Uterus (tissue), 4 donors: ENCODE results near the gene AGFG1. TPM values are rescaled to one million over a fixed set of nuclear protein-coding genes. Genes with fewer than 3 reads are reported as not detected.

Source experiments
- DNase-seq, 2 donors: peaks; one replicate each; pipeline ENCODE4 v3.0.0-alpha.2; 2019 to 2020
- H3K27ac ChIP-seq, 2 donors: fragments of 200-600 bp; sonication (generic); 1 replicate in 1 of 2; 2 replicates in 1 of 2; pipeline ENCODE4 v1.5.1; 2016 to 2018
- H3K27me3 ChIP-seq, 2 donors: fragments of 200-600 bp; sonication (generic); one replicate each; pipeline ENCODE4 v1.5.1; 2018 to 2019; ENCODE audit warnings: control low read depth in 1 of 2
- H3K36me3 ChIP-seq, 2 donors: fragments of 200-600 bp; sonication (generic); one replicate each; pipeline ENCODE4 v1.5.1; 2019; ENCODE audit warnings: control low read depth in 1 of 2
- H3K4me1 ChIP-seq, 2 donors: fragments of 200-600 bp; sonication (generic); one replicate each; pipeline ENCODE4 v1.5.1; 2018 to 2019; ENCODE audit warnings: control low read depth in 1 of 2
- H3K4me3 ChIP-seq, 2 donors: fragments of 200-600 bp; sonication (generic); 1 replicate in 1 of 2; 2 replicates in 1 of 2; pipeline ENCODE4 v1.5.1; 2018 to 2019; ENCODE audit warnings: mild to moderate bottlenecking in 1 of 2
- H3K9me3 ChIP-seq, 2 donors: fragments of 200-600 bp; sonication (generic); one replicate each; pipeline ENCODE4 v1.5.1; 2019; ENCODE audit warnings: control low read depth in 1 of 2
- POLR2A ChIP-seq, 2 donors: fragments of 450-650 bp; IDR thresholded peaks; one replicate each; pipeline ENCODE4 v1.6.1; 2016; ENCODE audit warnings: antibody characterized with exemption in 2 of 2, mild to moderate bottlenecking in 1 of 2, moderate library complexity in 1 of 2
- intact Hi-C: fragments of 100-400 bp; cut with DNase I; formaldehyde crosslinking; loops from one replicate; pipeline ENCODE4 v1.15.1; 2023; ENCODE audit warnings: low total_unique reads
- total RNA-seq, 4 donors: library from RNA; depleted of rRNA in 3 of 4; stranded (reverse); fragments of >200 nt in 3 of 4; gene quantifications; one replicate each; pipeline versions ENCODE4 v1.1.0 to v1.2.4, GENCODE V29; 2014 to 2023
- TF ChIP-seq, protein P1 (sequence below), 4 experiments: fragments of 200-600 bp in 2 of 4; fragments of 450-650 bp in 2 of 4; sonication (generic) in 2 of 4; IDR thresholded peaks; one replicate each; pipeline ENCODE4 v1.5.1; 2016 to 2019; ENCODE audit warnings: antibody characterized with exemption in 4 of 4, mild to moderate bottlenecking in 2 of 4, moderate library complexity in 1 of 4
- donor health status: DM: yes; HTN: yes; CAD: no.

AGFG1 gene
- total RNA-seq, 4 donors from 2014 or later: 17.6 to 60.4 (median 29.9) TPM

DNA sequence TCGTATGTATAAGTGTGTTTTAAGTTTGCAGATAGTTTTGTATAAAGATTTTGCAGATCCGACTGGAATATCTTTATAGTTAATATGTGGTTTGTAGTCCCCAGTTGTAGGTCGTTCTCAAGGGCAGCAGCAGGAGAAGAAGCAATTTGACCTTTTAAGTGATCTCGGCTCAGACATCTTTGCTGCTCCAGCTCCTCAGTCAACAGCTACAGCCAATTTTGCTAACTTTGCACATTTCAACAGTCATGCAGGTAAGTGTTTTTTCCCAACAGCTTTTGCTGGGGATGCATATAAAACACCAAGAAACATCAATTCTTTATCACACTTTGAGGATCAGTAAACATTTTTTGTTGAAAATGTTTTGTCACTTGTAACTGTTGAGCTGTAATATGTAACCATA, 52.7 kb downstream of the AGFG1 start:
- no peak overlapping the region for H3K27ac ChIP-seq
- no peak overlapping the region for H3K4me3 ChIP-seq
- no peak for DNase-seq
- TF ChIP-seq, protein P1, sequence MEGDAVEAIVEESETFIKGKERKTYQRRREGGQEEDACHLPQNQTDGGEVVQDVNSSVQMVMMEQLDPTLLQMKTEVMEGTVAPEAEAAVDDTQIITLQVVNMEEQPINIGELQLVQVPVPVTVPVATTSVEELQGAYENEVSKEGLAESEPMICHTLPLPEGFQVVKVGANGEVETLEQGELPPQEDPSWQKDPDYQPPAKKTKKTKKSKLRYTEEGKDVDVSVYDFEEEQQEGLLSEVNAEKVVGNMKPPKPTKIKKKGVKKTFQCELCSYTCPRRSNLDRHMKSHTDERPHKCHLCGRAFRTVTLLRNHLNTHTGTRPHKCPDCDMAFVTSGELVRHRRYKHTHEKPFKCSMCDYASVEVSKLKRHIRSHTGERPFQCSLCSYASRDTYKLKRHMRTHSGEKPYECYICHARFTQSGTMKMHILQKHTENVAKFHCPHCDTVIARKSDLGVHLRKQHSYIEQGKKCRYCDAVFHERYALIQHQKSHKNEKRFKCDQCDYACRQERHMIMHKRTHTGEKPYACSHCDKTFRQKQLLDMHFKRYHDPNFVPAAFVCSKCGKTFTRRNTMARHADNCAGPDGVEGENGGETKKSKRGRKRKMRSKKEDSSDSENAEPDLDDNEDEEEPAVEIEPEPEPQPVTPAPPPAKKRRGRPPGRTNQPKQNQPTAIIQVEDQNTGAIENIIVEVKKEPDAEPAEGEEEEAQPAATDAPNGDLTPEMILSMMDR (IDR thresholded peaks at IDR 0.05): no peak
- TF ChIP-seq POLR2A (IDR thresholded peaks at IDR 0.05): no peak
- no peaks in the 10 kb centered on the region for H3K4me1 ChIP-seq
- H3K9me3 ChIP-seq: no peaks in the 10 kb centered on the region
- no peaks in the 10 kb centered on the region for H3K27me3 ChIP-seq
- no peaks in the 10 kb centered on the region for H3K36me3 ChIP-seq
- intact Hi-C loops: no loop called here

DNA sequence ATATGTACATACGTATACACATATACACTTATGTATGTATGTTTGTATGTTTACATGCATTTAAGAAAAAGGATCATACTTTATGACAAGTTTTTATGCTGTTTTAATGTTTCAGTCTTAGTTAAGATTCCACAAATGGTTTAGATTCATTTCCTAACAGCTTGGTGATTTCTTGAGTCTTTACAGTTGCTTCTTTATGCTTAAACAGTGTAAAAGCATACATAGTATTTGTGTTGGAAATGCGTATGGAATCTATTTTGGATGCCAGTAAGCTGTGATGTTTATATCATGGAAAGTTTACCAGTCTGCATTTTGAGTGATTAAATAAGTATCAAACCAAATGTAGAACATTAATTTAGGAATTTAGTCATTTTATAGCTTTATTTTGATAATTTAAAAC, 55.4 kb downstream of the AGFG1 start:
- Histone ChIP-seq H3K27ac (no peak overlapping the region), H3K4me3 (no peak overlapping the region), H3K27me3 (no peaks in the 10 kb centered on the region), H3K36me3 (no peaks in the 10 kb centered on the region), H3K4me1 (no peaks in the 10 kb centered on the region), H3K9me3 (no peaks in the 10 kb centered on the region)
- DNase-seq: no peak
- intact Hi-C loops: no loop called here
- no peak for TF ChIP-seq POLR2A (IDR thresholded peaks at IDR 0.05)
- TF ChIP-seq, protein P1 (IDR thresholded peaks at IDR 0.05): no peak

DNA sequence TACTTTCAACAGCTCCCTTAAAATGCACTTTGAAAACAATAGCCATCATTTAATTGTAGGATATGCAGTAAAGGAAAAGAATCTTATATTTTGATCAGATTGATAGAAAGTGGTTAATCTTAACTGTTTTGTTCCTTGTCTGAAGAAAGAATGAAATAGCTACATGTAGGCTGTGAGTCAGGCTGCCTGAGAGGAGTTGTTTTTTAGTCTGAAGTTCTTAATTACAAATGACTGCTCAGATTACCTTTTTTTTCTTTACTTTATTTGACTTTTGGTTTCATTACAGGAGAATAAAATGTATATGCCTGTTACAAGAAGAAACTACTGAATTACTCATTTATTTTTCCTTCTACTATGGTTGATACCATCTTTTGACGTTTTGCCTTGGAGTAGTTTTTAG, 56.8 kb downstream of the AGFG1 start:
- Histone ChIP-seq H3K36me3 (no peaks in the 10 kb centered on the region), H3K27ac (no peak overlapping the region), H3K27me3 (no peaks in the 10 kb centered on the region), H3K4me3 (no peak overlapping the region), H3K9me3 (no peaks in the 10 kb centered on the region), H3K4me1 (no peaks in the 10 kb centered on the region)
- DNase-seq: no peak
- TF ChIP-seq, protein P1 (IDR thresholded peaks at IDR 0.05): no peak
- TF ChIP-seq POLR2A (IDR thresholded peaks at IDR 0.05): no peak
- intact Hi-C loops: no loop called here

DNA sequence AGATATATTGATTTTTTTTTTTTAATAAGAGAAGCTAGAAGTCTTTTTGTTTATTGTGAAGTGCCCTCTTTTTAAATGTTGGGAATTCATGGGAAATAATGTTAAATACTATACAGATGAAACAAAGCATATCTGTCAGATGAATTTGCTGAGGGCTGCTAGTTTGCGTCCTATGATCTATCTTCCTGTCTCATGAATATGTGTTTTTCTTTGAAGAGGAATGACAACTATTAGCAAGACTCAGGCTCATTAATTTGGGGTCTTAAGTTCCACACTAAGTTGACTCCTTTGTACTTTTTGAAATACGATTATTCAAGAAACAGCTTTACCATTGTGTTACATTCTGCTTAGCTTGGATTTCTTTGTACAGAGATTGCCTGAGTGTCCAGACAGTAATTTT, 57.9 kb downstream of the AGFG1 start:
- Histone ChIP-seq H3K27ac (no peak overlapping the region), H3K36me3 (no peaks in the 10 kb centered on the region), H3K4me3 (no peak overlapping the region), H3K4me1 (no peaks in the 10 kb centered on the region), H3K9me3 (no peaks in the 10 kb centered on the region), H3K27me3 (no peaks in the 10 kb centered on the region)
- no peak for DNase-seq
- intact Hi-C loops: no loop called here
- TF ChIP-seq POLR2A (IDR thresholded peaks at IDR 0.05): no peak
- TF ChIP-seq, protein P1 (IDR thresholded peaks at IDR 0.05): no peak

DNA sequence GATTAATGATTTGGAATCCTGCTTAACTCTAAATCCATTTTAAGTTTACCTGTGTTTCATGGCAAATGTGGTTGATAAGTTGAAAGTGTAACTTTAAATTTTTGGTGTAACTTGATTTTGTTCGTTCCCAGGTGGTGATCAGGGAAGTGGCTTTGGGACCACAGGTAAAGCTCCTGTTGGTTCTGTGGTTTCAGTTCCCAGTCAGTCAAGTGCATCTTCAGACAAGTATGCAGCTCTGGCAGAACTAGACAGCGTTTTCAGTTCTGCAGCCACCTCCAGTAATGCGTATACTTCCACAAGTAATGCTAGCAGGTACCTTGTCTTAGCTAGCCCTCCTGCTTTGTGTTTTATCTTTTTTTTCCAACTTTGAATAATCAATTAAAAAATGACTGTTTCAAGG, 62.8 kb downstream of the AGFG1 start:
- Histone ChIP-seq H3K36me3 (no peaks in the 10 kb centered on the region), H3K4me1 (no peaks in the 10 kb centered on the region), H3K27ac (no peak overlapping the region), H3K9me3 (no peaks in the 10 kb centered on the region), H3K4me3 (no peak overlapping the region), H3K27me3 (no peaks in the 10 kb centered on the region)
- intact Hi-C loops: no loop called here
- TF ChIP-seq POLR2A (IDR thresholded peaks at IDR 0.05): no peak
- TF ChIP-seq, protein P1 (IDR thresholded peaks at IDR 0.05): no peak
- no peak for DNase-seq
